Body of pancreas (tissue), 4 donors: Measurements from ENCODE around the gene ADAMTSL5.

Experiments
- CTCF ChIP-seq, 7 experiments: fragments of 450-650 bp in 4 of 7; fragments of 200-600 bp in 3 of 7; sonication (generic) in 3 of 7; IDR thresholded peaks; one replicate each; pipeline ENCODE4 v1.5.1; 2016 to 2019; ENCODE audit warnings: antibody characterized with exemption in 7 of 7
- POLR2A ChIP-seq, 3 donors: fragments of 450-650 bp; IDR thresholded peaks; one replicate each; pipeline ENCODE4 v1.6.1; 2016; ENCODE audit warnings: antibody characterized with exemption in 3 of 3, mild to moderate bottlenecking in 2 of 3

- TF ChIP-seq CTCF (IDR thresholded peaks at IDR 0.05) (no peak), POLR2A (IDR thresholded peaks at IDR 0.05) (no peak)
Observed at GRCh38 chr19:1560286-1560882, 47.6 kb upstream of the ADAMTSL5 start.
